Dedifferentiated amniotic fluid mesenchymal stem cell (primary cell): Measurements from ENCODE around the gene ZNF474.

Source experiments
- DNase-seq: peaks from one replicate; pipeline ENCODE4 v3.0.0-alpha.2; 2016; ENCODE audit errors: extremely low spot score

ZNF474 gene

GRCh38 chr5:122180863-122181548 is 51.7 kb downstream of the ZNF474 start:
- peak; percentile 77 for DNase-seq

- DNase-seq, result no peak
Observed at GRCh38 chr5:122181863-122182262, 52.5 kb downstream of the ZNF474 start.

DNA sequence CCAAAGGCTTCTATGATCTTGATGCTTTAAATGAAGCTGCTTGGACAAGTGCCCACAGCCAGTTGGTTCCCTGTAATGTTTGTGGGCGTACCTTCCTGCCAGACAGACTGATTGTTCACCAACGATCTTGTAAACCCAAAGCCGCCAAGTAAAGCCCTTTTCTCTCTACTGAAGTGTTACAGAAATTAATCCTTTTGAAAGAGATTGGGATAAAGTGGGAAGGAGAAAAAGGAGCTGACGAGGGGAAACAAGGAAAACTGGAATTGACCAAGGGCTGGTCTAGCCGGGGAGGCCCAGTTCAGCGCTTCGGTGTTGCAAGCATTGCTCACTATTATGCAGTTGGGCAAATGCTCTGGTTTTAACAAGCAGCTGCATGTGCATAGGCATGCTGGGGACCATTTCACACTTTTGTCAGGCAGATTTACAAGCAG is 53.2 kb downstream of the ZNF474 start:
- peak; percentile 50 for DNase-seq

DNA sequence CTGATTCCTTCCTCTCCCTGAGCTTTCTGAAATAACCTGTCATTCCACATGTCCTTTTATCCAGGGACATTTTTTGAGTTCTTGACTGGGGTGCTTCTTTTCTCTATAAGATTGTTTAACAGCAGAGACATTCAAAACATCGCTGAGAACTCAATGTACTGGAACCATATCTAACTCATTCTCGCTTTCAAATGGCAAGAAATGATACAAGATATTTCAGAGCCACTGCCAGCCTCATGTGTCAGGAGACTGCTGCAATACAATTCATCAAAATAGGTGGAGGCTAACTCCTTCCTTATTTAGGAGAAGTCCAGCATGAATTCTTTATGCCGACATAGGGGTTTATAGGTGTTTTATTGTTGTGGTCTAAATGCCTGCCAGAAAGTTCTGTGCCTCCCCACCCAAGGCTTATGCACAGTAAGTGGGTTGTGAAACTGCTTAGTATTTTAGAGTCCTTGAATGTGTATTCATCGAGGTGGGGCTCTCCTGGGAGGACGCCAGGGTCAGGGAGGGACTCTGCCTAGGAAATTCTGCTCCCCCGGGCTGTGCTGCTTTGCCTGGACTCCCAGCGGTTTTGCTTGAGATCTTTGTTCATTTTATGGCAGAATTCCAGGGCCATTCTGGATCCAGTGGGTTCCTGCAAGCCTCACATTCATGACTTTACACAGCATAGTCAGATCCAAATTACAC is 53.9 kb downstream of the ZNF474 start:
- DNase-seq, result peak; percentile 75

- DNase-seq, result no peak
Observed at GRCh38 chr5:122183788-122184170, 54.4 kb downstream of the ZNF474 start.

GRCh38 chr5:122184676-122185255 is 55.4 kb downstream of the ZNF474 start:
- DNase-seq, result no peak

- DNase-seq, result no peak
Observed at GRCh38 chr5:122187426-122187825, 58.1 kb downstream of the ZNF474 start.

GRCh38 chr5:122190156-122190555 is 60.8 kb downstream of the ZNF474 start:
- DNase-seq, result no peak

- peak; percentile 85 for DNase-seq
Observed at GRCh38 chr5:122192497-122193496, 63.5 kb downstream of the ZNF474 start.

GRCh38 chr5:122195802-122196394 is 66.6 kb downstream of the ZNF474 start:
- DNase-seq, result peak; percentile 66

DNA sequence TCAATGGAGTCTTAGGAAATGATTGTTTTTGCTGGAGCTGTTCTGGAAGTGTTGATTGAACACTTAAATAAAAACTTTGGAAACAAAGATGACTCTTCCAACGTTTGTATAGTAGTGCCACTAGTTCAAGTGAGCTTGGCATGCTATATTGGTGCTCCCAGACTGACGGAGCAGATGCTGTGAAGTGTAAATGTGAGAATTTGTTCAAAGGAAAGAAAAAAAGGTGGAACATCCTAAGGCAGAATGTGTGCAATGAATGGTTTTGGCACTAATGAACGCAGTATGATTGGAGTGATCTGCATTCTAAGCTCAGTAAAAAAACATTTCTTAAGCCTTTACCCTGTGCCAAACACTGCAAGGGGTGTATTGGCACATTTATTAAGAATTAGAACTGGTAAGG is 69.8 kb downstream of the ZNF474 start:
- no peak for DNase-seq

DNA sequence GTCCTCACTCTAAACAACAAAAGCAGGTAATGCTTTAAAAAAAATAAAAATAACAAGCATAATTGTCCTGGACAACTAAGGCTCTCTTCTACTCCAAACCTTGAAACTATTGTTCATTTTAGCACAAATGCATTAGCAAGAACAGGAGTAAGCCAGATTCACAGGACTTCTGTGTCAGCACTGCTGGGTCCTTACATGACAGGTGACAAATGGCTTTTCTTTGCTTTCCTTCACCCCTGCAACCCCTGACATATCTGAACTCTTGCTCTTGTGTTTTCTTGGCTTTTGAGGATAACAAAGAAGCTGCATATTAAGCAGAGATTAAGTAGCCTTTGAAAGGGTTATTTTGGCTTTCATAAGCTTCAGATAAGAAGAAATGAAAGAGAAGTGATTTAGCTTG is 71.1 kb downstream of the ZNF474 start:
- DNase-seq, result no peak

- no peak for DNase-seq
Observed at GRCh38 chr5:122200865-122201264, 71.5 kb downstream of the ZNF474 start.

DNA sequence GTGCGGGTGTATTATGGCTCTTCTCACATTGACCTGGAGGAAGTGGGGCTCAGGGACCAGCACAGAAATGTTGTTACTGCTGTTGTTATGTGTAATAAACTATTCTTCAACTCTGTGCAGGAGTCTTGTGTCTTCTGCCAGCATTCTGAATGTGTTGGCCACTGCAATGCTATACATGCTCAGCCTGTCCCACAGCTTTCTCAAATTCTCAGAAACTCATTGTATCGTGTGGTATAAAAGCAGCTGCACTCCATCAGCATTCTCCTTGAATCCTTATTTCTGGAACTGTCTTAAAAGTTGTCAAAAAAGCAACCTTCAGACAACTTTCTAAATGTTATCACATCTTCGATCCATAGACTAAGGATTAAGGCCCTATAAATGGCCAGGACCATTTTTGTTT is 72.0 kb downstream of the ZNF474 start:
- no peak for DNase-seq

DNA sequence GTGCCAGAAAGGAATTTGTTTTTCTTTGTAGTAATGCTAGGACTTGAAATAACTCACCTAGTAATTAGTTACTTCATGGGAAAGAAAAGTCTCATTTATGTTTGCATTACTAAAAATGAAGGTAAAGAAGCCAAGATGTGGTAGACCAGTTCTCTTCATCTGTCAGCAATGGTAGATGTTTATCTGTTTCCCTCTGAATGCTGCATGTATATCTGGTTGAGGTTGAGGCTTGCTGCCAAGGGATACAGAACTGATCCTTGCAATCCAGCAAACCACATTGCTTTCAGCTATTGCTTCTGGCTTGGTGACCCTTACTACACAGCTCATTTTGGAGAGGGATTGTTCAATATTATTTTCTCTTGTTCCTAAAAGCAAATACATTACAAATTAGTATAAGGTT is 73.6 kb downstream of the ZNF474 start:
- DNase-seq, result no peak
